Stimulated activated CD8-positive, alpha-beta memory T cell treated with anti-CD3 and anti-CD28 coated beads, Interleukin-4, amount 100 ng/mL, for 4 hours (primary cell): ENCODE data around the gene PACS2.
"Not testable (repeated sequence)": the region's sequence is repeated elsewhere in the genome, so short reads cannot be mapped to it uniquely, and the experiment has no call there.

ENCODE experiments used
- DNase-seq, 2 donors: peaks; one replicate each; pipeline ENCODE4 v3.0.0-alpha.2; 2020; ENCODE audit warnings: low read depth in 2 of 2, low spot score in 1 of 2

PACS2 gene

DNA sequence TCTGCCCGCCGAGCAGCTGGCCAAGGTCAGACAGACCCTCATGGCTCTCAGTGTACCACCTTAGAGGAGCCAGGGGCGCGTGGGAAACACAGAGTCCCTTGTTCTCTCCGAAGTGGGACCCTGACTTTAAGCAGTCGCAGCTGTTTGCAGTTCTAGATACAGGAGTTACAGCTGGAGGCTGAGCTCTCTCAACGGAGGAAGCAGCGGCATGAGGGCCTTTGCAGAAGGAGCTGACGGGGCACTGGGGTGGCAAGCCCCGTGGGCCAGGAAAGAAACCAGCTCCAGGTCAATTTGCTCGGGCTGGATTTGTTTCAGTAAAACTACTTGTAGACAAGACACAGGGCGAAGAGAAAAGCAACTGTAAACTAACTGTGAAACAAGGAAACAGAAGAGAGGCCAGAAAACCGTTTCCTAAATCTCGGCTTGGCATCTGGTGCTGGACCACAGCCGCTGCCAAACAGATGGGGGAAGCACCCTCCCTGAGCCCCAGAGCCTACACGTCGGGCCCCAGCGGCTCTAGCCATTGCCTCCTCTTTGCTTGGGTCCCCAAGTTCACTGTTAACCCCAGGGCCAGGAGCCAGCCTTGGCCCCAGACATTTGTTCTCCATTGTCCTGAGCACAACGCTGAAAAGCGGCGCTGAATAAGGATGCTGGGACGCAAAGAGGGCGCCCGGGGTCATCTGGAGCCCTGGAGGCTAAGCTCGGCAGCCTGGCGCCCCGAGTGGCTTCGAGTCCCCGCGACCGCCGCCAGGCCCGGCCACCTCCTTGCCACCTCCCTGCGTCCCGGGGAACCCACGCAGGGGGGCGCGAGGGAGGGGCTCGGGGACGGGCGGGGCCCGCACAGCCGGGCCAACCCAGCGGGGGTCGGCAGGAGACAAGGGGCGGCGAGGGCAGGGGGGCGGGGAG is 914 bp upstream of the PACS2 start:
- no peak for DNase-seq

DNA sequence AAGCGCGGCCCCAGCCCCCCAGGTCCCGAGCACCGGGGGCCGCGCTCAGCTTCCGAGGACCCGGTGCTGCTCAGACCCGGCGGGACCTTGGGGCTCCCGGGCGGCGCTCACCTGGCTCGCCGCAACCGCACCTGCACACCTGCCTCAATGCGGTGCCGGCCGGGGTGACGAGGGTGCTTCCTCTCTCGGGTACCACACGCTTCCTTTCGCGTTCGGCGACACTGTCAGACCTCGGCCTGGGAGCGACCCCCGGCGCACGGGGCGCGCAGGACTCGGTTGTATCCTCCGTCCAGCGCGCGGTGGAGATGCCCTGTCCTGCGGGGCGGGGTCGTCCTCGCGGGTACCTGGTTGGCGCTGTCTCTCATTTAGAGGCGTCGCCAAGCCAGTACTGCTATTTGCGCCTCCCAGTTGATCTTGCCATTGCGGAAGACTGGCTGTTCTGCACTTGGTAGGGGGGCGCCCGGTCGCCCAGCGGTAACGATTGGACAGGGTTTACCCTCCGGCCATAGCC is 718 bp downstream of the PACS2 start:
- DNase-seq = no peak

DNA sequence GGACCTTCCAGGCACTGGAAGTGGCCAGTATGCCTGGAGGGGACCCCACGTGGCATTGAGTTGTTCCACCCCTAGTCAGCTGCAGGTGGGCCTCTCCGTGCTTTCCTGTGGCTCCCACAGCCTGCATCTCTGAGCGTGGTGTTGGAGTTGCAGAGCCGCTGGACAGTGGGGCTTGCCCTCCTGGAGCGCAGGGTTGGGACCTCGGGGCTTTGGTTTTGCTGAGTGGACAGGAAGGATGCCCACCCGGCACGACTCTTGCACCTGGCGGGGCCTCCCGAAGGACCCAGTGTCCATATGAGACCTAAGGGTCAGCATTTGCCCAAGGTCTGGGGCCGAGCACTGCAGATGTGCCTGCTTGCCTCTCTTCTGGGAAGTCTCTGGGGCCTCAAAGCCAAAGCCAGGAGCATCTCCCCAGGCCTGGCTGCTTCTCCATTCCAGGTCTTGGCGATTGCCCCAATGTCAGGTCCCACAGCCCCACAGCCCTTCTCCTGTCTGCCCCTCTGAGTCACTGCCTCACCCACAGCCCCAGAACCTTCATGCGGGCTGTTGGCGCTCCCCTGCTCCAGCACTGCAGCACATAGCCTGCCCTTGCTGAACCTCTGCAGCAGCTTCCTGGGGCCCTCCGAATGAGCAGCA is 1.5 kb downstream of the PACS2 start:
- no peak for DNase-seq

DNA sequence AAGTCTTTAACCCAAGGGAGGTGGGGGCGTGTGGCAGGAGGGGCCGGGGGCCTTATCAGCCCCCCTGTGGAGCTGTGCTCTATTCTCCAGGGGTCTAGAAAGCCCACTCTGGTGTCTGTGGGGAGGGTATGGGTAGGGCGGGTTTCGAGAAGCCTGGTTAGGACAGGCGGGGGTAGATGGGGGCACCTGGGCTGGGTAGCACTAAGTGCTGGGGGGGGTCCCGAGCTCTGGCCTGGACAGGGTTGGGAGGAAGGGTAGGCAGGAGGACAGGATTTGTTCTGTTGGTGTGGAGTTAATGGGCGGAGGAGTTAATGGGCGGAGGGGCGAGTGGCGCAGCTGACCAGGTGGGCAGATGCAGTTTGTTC is 2.0 kb downstream of the PACS2 start:
- DNase-seq = no peak

DNA sequence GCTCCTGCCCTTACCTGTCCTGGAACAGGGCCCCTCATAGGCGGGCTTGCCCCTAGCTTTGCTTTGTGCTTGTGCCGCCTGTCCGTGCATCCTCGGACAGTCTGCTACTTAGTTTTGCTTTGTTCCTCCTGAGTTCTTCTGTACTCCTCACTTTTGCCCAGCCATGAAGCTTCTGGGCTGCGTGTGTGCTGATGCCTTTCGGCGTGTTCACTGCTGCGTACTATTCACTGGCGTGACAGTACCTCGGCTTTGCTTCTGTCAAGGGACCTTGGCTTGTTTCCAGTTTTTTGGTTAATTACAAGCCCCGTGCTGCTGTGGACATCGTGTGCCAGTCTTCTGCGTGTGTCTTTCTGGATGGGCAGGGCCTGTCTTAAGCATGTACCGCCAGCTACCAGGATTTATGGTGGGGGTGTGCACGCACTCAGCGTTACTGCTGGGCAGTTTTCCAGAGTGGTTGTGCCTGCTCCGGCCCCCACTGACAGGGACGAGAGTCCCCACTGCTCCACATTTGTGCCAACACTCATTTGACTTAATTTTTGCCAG is 2.5 kb downstream of the PACS2 start:
- DNase-seq = no peak

DNA sequence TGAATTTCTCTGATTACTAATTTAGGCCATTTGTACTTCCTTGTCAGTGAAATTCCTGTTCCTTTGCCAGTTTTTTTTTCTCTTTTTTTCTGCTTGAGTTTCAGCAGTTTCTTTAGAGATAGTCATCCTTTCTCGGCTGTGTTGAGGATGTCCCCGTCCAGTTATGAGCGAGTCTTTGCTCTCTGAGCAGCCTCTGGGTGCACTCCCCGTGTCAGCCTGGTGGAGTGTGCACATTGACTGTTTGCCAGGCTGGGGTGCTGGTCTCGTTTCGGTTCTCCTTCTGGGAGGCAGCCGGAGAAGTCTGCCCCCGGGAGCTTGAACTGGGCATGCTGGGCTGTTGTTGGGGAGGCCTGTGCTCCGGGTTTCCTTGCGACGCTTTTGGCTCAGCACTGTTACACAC is 3.0 kb downstream of the PACS2 start:
- DNase-seq = no peak

DNA sequence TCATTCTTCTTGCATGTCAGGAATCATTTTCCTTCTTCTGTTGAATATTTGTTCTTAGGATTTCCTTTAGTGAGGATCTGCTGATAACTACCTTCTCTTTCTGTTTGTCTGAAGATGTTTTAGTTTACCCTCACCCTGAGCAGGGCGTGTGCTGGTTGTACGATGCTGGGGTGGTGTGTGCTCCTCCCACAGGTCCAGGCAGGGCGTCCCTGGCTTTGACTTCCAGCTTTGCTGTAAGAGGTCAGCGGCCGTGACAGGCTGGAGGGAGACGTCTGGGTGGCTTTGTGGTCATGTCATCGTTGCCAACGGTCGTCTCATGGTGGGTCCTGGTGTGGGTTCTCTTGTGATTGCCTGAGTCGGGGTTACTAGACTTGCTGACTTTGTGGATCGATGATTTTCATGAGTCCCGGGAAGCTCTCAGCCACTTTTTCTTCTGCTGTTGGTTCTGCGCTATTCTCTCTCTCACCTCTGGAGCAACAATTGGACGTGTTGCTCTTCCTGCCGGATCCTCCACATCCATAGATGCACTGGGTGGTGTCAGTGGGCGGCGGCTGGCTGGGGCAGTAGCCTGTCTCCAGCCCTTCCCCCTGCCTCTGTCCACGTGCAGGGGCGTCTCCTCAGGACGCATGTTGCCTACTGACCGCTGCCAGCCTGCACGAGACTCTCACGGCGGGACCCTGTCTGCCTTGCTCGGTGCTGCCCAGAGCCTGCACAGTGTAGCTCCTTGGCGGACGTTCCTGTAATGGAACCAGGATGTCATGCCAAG is 8.4 kb downstream of the PACS2 start:
- DNase-seq = no peak

DNA sequence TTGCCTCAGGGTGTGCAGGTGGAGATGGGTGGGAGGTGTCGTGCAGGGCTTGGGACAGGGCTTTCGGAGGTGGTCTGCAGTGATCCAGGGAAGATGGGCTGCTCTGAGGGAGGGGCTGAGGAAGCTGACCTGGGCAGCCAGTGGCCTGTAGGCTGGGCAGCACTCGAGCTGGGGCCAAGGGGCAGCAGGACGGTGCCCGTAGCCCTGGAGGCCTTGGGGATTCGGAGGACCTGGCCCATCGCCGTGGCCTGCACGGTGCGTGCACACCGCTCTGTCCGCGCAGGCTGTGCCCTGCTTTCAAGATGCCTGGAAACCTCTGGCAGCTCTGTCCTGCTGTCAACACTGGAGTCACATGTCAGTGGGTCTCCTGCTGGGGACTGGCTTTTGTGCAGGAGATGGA is 9.1 kb downstream of the PACS2 start:
- no peak for DNase-seq

DNA sequence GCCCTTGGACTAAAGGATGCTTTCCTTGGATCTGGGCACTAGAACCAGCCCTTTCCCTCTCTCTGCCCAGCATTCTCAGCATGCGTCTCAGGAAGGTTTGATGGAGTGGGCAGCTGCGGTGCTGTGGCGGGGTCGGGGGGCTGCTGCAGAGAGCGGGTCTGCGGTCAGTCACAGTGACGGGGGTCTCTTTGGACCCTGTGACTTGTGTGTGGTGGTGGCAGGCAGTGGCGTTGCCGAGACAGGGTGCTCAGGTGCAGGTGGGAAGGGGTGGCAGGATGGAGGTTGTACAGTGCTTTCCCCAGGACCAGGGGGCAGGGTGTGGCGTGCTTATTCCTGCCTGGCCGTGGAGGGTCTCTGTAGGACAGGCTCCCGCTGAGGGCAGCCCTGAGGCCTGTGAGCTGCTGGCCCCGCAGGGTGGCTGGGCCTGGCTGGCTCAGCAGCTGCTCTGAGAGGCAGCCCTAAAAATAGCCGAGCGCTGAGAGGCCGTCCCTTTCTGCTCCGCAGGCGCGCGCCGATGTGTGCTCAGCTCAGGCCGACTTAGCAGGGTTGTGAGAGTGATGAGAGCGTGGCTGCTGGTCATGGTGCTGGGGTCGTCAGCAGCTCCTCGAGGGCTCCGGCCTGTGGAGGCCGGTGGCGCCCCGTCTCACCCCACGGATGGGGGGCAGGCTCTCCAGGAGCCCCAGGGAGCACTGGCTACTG is 9.7 kb downstream of the PACS2 start:
- DNase-seq = no peak

DNA sequence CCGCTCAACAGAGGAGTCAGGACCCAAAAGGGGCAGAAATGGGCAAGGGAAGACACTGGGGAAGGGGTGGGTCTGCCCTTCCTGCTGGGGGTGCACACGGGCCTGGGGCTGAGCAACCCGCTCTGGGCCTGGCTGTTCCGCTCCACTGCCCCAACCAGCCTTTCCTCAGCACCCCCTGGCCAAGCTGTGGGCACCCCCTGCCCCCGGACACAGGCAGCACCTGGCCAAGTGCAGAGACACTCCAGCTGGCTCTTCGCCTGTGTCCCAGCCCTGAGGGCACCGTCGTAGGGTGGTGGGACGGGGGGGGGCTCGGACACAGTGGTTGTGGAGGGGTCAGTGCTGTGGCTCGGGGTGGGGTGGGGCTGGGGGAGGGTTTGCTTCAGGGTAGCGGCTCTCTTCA is 10.3 kb downstream of the PACS2 start:
- no peak for DNase-seq

DNA sequence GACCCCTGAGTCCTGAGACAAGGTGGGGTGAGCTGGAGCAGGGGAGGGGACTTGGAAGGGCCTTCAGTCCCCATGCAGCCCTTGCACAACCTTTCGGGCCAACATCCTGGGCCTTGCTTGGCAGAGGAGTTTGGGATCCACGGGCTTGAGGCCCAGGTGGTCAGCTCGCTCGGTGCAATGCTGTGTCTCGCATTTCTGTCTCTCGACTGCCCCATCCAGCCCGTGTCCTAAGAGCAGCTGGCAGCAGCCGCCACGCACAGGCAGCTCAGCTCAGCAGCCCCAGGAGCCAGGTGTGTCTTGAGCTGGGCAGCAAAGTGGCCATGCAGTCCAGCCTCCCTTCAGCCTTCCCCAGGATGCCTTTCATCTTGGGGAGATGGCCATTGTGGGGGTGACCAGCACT is 10.8 kb downstream of the PACS2 start:
- no peak for DNase-seq

DNA sequence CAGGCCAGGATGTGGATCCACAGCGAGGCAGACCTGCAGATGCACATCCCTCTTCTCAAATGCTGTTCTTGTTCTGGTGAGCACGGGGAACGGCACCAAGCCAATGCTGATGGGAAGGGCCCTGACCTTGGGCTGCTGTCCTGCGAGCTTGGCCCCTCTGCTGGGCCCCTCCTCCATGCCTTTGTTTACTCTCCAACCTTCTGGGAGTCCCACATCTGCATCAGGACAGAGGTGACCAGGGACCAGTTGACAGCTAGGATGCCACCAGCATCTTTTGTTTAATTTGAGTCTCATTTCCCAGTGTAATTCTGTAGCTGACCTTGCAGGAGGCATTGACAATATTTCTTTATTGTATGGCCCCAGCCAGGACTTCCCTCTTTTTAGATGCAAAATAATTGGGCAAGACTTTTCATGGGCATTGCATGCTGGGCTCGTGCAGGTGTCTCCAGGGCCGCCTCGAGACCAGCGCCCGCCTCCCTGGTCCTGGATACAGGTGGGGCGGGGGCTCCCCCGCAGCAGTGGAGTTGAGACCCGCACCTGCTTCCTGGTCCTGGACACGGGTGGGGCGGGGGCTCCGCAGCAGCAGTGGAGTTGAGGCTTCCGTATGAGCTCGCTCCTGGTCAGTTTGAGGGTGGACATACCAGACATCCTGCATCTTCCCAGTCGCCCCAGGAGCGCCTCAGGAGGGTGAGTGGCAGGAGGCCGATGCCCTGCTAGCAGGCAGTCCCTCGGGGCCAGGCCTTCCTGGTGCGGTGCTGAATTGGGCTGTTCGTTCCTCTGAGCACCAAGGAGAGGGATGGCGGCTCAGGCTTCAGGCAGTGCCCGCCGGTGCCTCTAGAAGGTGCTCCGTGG is 11.4 kb downstream of the PACS2 start:
- no peak for DNase-seq

DNA sequence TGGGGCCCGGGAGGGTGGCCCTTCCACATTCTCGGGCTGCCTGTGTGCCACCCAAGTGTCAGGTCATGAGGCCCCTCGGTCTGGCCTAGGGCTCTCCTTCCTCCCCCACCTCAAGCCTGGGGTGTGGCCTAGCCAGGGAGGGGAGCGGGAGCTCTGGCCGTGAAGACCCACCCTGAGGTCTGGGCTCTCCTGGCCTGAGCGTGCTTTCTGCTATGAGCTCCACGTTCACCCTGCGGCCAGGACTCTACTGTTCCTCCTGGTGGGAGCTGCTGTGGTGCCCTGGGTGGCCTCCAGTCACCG is 12.0 kb downstream of the PACS2 start:
- DNase-seq = no peak

DNA sequence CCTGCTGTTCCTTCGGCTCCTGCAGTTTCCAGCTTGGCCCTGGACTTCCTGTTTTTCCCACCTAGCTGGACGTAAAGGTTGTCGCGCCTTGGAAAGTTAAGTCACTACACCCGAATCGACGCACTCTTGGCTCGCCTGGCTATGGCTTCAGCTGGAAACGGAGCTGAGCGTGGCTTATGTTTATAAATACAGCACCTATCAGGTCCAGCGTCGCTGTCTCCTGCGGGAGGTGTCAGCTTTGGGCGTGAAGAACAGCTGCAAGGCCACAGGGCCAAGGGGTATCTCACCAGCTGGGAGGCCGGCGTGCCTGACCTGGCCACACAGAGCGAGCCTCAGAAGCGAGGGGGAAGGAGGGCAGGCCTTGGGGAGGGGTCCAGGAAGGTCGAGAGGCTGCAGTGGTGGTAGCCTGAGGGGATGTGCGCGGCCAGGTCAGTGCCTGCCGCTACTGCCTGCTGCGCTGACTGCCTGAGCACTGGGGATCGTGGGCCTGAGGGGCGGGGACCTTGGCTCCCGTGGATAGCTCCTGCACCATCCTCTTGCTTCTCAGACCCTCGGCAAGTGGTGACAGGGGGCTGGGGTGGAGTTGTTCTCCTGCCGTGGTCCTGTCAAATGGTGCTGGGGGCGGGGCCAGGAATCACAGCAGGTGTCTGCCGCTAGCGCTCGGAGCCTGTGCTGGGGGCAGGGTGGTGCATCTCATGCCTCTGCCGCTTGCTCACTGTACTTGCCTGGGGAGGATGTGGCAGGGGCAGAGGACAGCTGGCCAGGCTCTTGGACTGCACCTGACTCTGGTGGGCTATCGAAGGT is 12.5 kb downstream of the PACS2 start:
- no peak for DNase-seq

DNA sequence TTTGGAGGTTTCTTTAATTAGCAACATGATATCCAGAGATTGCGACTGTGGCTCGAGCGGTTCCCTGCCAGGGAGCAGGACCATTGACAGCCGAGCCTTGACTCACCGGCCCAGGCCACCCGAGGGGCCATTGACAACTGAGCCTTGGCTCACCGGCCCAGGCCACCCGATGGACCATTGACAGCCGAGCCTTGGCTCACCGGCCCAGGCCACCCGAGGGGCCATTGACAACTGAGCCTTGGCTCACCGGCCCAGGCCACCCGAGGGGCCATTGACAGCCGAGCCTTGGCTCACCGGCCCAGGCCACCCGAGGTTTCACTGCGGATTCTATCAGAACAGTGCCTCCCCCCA is 13.1 kb downstream of the PACS2 start:
- not testable (repeated sequence) for DNase-seq

DNA sequence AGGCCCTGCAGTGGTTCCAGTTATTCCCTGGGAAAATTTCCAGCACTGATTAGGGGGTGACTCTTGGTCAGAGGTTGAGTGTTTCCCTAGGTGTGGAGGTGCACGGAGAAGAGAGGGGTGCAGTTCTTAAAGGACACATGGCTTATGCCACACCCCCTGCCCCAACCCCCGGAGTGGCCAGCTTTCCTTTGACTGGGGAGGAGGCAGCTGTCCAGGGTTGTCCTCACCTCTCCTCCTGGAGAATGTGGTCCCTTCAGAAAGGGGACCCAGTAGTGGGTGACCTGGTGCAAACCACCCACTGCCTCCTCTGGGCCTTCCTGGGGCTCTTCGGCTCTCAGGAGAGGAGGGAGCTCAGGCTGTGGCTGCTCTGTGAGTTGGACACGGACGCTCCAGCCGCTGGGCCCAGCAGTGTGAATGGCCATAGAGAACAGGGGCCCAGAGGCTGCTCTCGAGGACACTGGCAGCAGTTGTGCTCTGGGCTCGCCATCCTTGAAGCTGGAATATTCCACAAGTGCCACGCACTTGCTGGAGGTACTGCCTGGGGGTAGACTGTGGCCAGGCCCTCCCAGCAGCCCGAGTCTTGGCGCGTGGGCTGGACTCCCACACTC is 13.6 kb downstream of the PACS2 start:
- DNase-seq = no peak

DNA sequence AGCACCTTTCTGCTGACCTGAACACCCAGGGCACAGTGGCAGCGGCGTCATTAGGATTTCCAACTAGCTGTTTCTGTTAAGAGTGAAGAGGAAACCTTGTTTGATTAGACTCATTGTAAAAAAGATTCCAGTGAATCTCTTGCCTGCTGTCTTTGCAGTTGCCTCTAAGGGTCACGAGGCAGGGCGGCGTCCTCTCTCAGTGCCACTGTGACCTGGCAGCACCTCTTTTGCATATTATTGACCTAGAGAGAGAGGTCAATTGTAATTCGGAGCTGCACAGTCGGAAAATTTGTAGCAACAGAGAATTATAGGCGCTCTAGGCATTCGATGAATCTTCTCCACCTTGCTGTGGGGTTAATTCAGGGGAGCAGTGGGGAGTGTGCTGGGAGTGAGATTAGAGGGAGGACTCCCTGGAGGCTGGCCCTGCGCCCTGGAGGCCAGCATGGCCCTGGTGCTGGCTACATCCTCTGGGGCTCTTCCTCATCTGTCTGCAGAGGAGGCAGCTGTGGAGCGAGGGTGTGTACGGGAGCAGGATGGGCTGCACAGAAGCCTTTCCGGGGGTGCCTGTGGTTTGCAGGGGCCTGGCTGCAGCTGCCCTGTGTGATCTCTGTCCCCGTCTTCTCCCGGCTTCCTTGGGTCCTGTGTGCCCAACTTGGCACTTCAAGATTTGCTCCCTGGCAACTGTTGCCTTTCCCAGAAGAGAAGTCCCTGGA is 14.3 kb downstream of the PACS2 start:
- DNase-seq = no peak

DNA sequence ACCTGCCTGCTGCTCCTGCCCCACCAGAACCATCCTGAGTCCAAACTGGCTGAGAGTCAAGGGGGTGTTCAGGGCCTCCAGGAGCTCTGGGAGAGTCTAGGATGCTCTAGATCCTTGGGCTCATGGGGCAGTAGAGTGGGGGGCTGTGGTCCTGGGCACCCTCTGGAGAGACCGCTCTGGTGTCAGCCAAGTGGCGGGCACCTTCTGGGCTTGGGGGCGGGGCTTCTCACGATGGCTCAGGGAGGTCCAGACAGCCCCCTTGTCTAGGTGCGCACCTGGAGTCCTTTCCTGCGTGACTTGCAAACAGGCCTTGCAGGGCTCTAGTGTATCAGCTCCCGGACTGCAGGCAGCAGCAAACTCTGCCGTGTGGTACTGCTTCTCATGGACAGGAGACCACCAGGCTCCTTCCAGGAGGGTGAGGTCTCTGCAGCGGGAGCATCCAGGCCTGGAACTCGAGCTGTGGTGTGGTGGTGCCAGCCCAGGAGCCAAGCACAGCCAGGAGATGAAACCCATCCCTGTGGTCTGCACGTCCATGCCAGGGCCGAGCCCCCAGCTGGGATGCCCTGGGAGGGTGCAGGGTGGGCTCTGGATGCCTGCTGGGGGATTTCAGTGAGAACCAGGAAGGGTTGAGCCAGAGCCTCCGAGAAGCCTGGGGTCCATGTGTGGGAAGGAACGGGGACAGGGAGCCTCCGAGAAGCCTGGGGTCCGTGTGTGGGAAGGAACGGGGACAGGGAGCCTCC is 15.0 kb downstream of the PACS2 start:
- no peak for DNase-seq
